Memory B cell (primary cell): ENCODE data around the gene RANBP17.

Source experiments
- ATAC-seq: fragments of 150-1000 bp; cut with Tn5 transposase; 2 replicates; pipeline ENCODE4 v1.10.0; 2021; ENCODE audit warnings: low read depth, mild to moderate bottlenecking, moderate library complexity
- DNase-seq, 2 donors: peaks; one replicate each; pipeline ENCODE4 v3.0.0; 2022; ENCODE audit warnings: low spot score in 2 of 2
- H3K27ac Mint-ChIP-seq: one replicate; pipeline ENCODE4 v1.8.0; 2022; ENCODE audit warnings: mild to moderate bottlenecking, moderate library complexity, mixed read lengths
- H3K27me3 Mint-ChIP-seq: one replicate; pipeline ENCODE4 v1.8.0; 2022; ENCODE audit warnings: mixed read lengths
- H3K36me3 Mint-ChIP-seq: one replicate; pipeline ENCODE4 v1.8.0; 2022; ENCODE audit warnings: mild to moderate bottlenecking, mixed read lengths
- H3K4me1 Mint-ChIP-seq: one replicate; pipeline ENCODE4 v1.8.0; 2022; ENCODE audit warnings: mixed read lengths
- H3K4me3 Mint-ChIP-seq: one replicate; pipeline ENCODE4 v1.8.0; 2022; ENCODE audit warnings: mild to moderate bottlenecking, moderate library complexity, mixed read lengths
- H3K9me3 Mint-ChIP-seq: one replicate; pipeline ENCODE4 v1.8.0; 2022; ENCODE audit warnings: mixed read lengths

The RANBP17 gene

GRCh38 chr5:171107669-171108068 is 245.9 kb downstream of the RANBP17 start:
- Mint-ChIP-seq H3K4me1 (no peaks in the 10 kb centered on the region), H3K4me3 (no peak overlapping the region), H3K36me3 (no peaks in the 10 kb centered on the region), H3K9me3 (peaks cover 4% of the 10 kb centered on the region), H3K27me3 (no peaks in the 10 kb centered on the region), H3K27ac (no peak overlapping the region)
- ATAC-seq = no peak
- no peak for DNase-seq

- Mint-ChIP-seq H3K27me3 (peaks cover 2% of the 10 kb centered on the region), H3K27ac (no peak overlapping the region), H3K9me3 (no peaks in the 10 kb centered on the region), H3K4me3 (no peak overlapping the region), H3K4me1 (no peaks in the 10 kb centered on the region), H3K36me3 (no peaks in the 10 kb centered on the region)
- no peak for DNase-seq
- ATAC-seq = no peak
Measured at GRCh38 chr5:171115519-171115918, 253.7 kb downstream of the RANBP17 start.

GRCh38 chr5:171116719-171117118 is 254.9 kb downstream of the RANBP17 start:
- Mint-ChIP-seq H3K36me3 (no peaks in the 10 kb centered on the region), H3K4me1 (no peaks in the 10 kb centered on the region), H3K9me3 (no peaks in the 10 kb centered on the region), H3K4me3 (no peak overlapping the region), H3K27ac (no peak overlapping the region), H3K27me3 (peaks cover 2% of the 10 kb centered on the region)
- ATAC-seq (no peak), DNase-seq (no peak)

GRCh38 chr5:171120986-171121622 is 259.3 kb downstream of the RANBP17 start:
- H3K9me3 Mint-ChIP-seq = peaks cover 1% of the 10 kb centered on the region
- DNase-seq (no peak), ATAC-seq (no peak)
- no peaks in the 10 kb centered on the region for H3K4me1 Mint-ChIP-seq
- H3K27me3 Mint-ChIP-seq = peaks cover 7% of the 10 kb centered on the region
- H3K27ac Mint-ChIP-seq = no peak overlapping the region
- no peak overlapping the region for H3K4me3 Mint-ChIP-seq
- no peaks in the 10 kb centered on the region for H3K36me3 Mint-ChIP-seq

GRCh38 chr5:171121638-171122037 is 259.8 kb downstream of the RANBP17 start:
- Mint-ChIP-seq H3K27me3 (peaks cover 7% of the 10 kb centered on the region), H3K9me3 (peaks cover 1% of the 10 kb centered on the region), H3K4me1 (no peaks in the 10 kb centered on the region), H3K36me3 (no peaks in the 10 kb centered on the region), H3K4me3 (no peak overlapping the region), H3K27ac (no peak overlapping the region)
- DNase-seq = no peak
- no peak for ATAC-seq

DNA sequence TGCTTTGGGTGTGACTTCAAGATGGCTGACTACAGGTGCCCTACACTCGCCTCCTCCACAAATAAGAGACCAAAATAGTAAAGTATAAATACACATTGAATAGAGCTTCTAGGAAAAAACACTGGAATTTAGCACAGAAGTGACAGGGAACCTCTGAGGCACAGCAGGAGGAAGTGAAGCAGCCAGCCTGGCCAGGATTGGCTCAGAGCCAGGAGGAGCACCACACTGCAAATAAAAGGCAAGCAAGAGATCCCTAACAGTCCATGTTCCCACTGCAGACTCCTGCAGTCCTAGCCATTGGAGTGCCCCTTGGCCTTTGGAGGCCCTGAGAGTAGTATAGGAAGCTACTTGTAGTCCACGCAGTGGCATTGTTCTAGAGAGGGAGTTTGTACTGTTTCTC is 260.6 kb downstream of the RANBP17 start:
- Mint-ChIP-seq H3K4me1 (no peaks in the 10 kb centered on the region), H3K27ac (no peak overlapping the region), H3K36me3 (no peaks in the 10 kb centered on the region), H3K9me3 (peaks cover 1% of the 10 kb centered on the region), H3K27me3 (peaks cover 7% of the 10 kb centered on the region), H3K4me3 (no peak overlapping the region)
- DNase-seq (no peak), ATAC-seq (no peak)

DNA sequence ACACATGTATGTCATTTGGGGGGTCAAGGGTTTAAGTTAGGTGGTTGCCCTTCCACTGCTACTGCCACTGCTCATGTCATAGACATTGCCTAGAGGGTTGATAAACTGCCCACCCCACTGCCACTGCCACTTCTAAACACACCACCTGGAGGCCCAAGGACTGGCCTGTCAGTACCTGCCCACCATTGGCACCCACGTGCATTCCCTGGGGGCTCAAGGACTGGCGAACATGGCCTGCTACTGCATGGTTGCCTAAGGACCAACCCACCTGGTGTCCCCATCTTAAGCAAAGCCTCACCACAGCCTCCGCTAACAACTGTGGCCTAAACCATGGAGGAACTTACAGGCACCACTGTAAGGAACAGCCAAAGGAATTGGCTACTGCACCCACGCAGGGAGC is 261.6 kb downstream of the RANBP17 start:
- no peaks in the 10 kb centered on the region for H3K4me1 Mint-ChIP-seq
- no peak overlapping the region for H3K4me3 Mint-ChIP-seq
- no peak for DNase-seq
- H3K36me3 Mint-ChIP-seq = no peaks in the 10 kb centered on the region
- H3K27me3 Mint-ChIP-seq = peaks cover 7% of the 10 kb centered on the region
- no peak overlapping the region for H3K27ac Mint-ChIP-seq
- no peak for ATAC-seq
- peaks cover 1% of the 10 kb centered on the region for H3K9me3 Mint-ChIP-seq

DNA sequence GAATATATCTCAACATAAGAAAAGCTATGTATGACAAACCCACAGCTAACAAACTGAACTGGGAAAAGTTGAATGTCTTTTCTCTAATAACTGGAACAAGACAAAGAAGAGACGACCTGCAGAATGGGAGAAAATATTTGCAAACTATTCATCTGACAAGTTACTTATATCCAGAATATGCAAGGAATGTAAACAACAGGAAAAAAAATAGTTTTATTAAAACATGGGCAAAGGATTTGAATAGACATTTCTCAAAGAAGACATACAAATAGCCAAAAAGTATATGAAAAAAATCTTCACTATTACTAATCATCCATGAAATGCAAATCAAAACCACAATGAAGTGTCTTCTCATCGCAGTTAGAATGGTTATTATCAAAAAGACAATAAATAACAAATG is 265.5 kb downstream of the RANBP17 start:
- Mint-ChIP-seq H3K27me3 (peaks cover 4% of the 10 kb centered on the region), H3K4me3 (no peak overlapping the region), H3K4me1 (no peaks in the 10 kb centered on the region), H3K9me3 (peaks cover 1% of the 10 kb centered on the region), H3K27ac (no peak overlapping the region), H3K36me3 (no peaks in the 10 kb centered on the region)
- no peak for DNase-seq
- ATAC-seq = no peak

GRCh38 chr5:171128136-171128535 is 266.3 kb downstream of the RANBP17 start:
- Mint-ChIP-seq H3K4me3 (no peak overlapping the region), H3K4me1 (no peaks in the 10 kb centered on the region), H3K9me3 (peaks cover 1% of the 10 kb centered on the region), H3K36me3 (no peaks in the 10 kb centered on the region), H3K27ac (no peak overlapping the region), H3K27me3 (peaks cover 3% of the 10 kb centered on the region)
- no peak for ATAC-seq
- DNase-seq = no peak

GRCh38 chr5:171129308-171129707 is 267.5 kb downstream of the RANBP17 start:
- no peak for ATAC-seq
- H3K27ac Mint-ChIP-seq = no peak overlapping the region
- no peaks in the 10 kb centered on the region for H3K4me1 Mint-ChIP-seq
- peaks cover 1% of the 10 kb centered on the region for H3K9me3 Mint-ChIP-seq
- DNase-seq = no peak
- H3K27me3 Mint-ChIP-seq = no peaks in the 10 kb centered on the region
- H3K4me3 Mint-ChIP-seq = no peak overlapping the region
- no peaks in the 10 kb centered on the region for H3K36me3 Mint-ChIP-seq

GRCh38 chr5:171131497-171131896 is 269.7 kb downstream of the RANBP17 start:
- H3K36me3 Mint-ChIP-seq = no peaks in the 10 kb centered on the region
- H3K27me3 Mint-ChIP-seq = no peaks in the 10 kb centered on the region
- no peak overlapping the region for H3K4me3 Mint-ChIP-seq
- H3K9me3 Mint-ChIP-seq = no peaks in the 10 kb centered on the region
- no peak for ATAC-seq
- no peaks in the 10 kb centered on the region for H3K4me1 Mint-ChIP-seq
- H3K27ac Mint-ChIP-seq = no peak overlapping the region
- no peak for DNase-seq

GRCh38 chr5:171137768-171138525 is 276.1 kb downstream of the RANBP17 start:
- H3K4me1 Mint-ChIP-seq = no peaks in the 10 kb centered on the region
- H3K27ac Mint-ChIP-seq = no peak overlapping the region
- DNase-seq (no peak), ATAC-seq (no peak)
- no peaks in the 10 kb centered on the region for H3K9me3 Mint-ChIP-seq
- no peaks in the 10 kb centered on the region for H3K36me3 Mint-ChIP-seq
- H3K27me3 Mint-ChIP-seq = no peaks in the 10 kb centered on the region
- no peak overlapping the region for H3K4me3 Mint-ChIP-seq

DNA sequence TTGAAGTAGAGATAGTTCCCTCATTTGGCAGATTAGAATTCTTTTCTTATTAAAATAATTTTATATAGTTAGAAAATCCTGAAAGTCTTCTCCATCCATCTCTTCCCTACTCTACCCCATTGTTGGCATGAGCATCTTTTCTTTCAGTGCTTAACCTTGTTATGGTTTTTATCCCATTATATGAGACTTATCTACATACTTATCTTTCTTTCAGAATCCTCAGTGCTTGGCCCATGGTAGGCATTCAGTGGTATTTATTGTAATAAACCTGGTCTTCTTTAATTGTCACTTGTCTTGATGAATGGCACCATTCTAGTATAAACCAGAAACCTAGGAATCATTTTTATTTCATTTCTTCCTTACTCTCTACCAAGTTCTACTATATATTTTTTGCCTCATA is 277.4 kb downstream of the RANBP17 start:
- no peaks in the 10 kb centered on the region for H3K27me3 Mint-ChIP-seq
- H3K4me3 Mint-ChIP-seq = no peak overlapping the region
- no peaks in the 10 kb centered on the region for H3K9me3 Mint-ChIP-seq
- H3K4me1 Mint-ChIP-seq = no peaks in the 10 kb centered on the region
- ATAC-seq (no peak), DNase-seq (no peak)
- H3K27ac Mint-ChIP-seq = no peak overlapping the region
- no peaks in the 10 kb centered on the region for H3K36me3 Mint-ChIP-seq

GRCh38 chr5:171142617-171143016 is 280.8 kb downstream of the RANBP17 start:
- no peaks in the 10 kb centered on the region for H3K4me1 Mint-ChIP-seq
- ATAC-seq (no peak), DNase-seq (no peak)
- H3K27me3 Mint-ChIP-seq = no peaks in the 10 kb centered on the region
- no peaks in the 10 kb centered on the region for H3K36me3 Mint-ChIP-seq
- no peak overlapping the region for H3K27ac Mint-ChIP-seq
- no peak overlapping the region for H3K4me3 Mint-ChIP-seq
- no peaks in the 10 kb centered on the region for H3K9me3 Mint-ChIP-seq

DNA sequence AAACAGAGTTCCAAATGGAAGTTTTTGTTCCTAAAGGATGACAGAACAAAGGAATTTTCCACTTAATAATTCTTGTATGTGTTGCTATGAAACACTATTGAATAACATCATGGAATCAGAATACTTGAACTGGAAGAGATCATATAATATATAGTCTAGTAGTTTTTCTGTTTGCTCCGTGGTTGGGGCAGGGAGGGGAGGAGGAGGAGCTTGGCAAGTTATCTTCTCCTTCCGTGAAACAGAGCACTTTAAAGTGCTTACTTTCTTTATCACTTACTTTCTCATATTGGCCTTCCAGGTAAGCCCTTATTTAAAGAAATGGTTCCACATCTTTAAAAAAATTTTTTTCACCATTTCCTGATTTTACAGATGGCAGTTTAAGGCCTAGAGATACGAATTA is 281.4 kb downstream of the RANBP17 start:
- ATAC-seq (no peak), DNase-seq (no peak)
- no peaks in the 10 kb centered on the region for H3K9me3 Mint-ChIP-seq
- no peak overlapping the region for H3K27ac Mint-ChIP-seq
- H3K4me3 Mint-ChIP-seq = no peak overlapping the region
- H3K27me3 Mint-ChIP-seq = no peaks in the 10 kb centered on the region
- no peaks in the 10 kb centered on the region for H3K4me1 Mint-ChIP-seq
- no peaks in the 10 kb centered on the region for H3K36me3 Mint-ChIP-seq
